Erythroblast (primary cell): Measurements from ENCODE around the gene OSBPL9.
"Not testable (repeated sequence)": the region's sequence is repeated elsewhere in the genome, so short reads cannot be mapped to it uniquely, and the experiment has no call there.

Source experiments
- DNase-seq, 2 experiments: peaks; one replicate each; lab custom pipeline; 2025; lab: John Stamatoyannopoulos, UW
- GATA1 ChIP-seq: IDR thresholded peaks from 2 replicates; pipeline ENCODE4 v1.6.1; 2011; ENCODE audit warnings: low read depth, mild to moderate bottlenecking, control low read depth, low read length, moderate library complexity
- POLR2A ChIP-seq: IDR thresholded peaks from 2 replicates; pipeline ENCODE4 v1.6.1; 2011; ENCODE audit warnings: mild to moderate bottlenecking, low read length

The OSBPL9 gene

DNA sequence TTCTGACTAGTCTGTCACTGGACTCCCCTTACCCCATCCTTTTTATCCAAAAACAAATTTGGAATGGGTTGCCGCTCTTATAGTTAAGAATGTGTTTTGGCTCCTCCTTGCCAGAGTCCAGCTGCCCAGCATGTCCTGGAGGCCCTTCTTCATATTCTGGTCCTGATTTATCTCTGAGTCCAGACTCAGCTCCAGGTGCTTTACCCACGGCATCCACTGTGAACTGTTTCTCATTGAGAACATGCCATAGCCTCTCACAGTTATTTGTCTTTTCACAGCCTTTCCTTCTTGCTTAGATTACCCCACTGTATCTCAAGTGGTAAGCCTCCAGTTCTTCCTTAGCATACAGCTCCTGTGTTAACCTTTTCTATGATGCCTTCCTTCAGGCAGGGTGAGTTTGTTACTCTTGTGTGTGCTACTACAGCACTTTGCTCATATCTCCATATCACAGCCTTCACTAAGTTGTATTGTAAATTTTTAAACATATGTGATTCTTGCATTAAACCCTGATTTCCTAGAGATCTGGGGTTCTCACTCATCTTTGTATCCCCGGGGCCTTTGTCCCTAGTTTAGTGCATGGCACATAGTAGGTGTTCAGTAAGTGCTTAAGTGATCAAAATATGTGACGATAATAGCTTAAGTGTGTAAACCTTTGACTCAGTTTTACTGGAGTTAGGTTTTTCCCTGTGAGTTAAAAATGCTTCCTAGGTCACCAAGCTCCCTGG, 116.0 kb downstream of the OSBPL9 start:
- no peak for DNase-seq
- no peak for TF ChIP-seq GATA1
- no peak for TF ChIP-seq POLR2A

DNA sequence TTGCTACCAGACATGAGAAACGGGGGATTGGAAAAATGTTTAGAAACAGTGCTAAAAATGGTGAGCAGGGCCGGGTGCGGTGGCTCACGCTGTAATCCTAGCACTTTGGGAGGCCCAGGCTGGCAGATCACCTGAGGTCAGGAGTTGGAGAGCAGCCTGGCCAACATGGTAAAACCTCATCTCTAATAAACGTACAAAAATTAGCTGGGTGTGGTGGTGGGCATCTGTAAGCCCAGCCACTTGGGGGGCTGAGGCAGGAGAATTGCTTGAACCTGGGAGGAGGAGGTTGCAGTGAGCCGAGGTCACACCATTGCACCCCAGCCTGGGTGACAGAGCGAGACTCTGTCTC, 116.5 kb downstream of the OSBPL9 start:
- not testable (repeated sequence) for DNase-seq

DNA sequence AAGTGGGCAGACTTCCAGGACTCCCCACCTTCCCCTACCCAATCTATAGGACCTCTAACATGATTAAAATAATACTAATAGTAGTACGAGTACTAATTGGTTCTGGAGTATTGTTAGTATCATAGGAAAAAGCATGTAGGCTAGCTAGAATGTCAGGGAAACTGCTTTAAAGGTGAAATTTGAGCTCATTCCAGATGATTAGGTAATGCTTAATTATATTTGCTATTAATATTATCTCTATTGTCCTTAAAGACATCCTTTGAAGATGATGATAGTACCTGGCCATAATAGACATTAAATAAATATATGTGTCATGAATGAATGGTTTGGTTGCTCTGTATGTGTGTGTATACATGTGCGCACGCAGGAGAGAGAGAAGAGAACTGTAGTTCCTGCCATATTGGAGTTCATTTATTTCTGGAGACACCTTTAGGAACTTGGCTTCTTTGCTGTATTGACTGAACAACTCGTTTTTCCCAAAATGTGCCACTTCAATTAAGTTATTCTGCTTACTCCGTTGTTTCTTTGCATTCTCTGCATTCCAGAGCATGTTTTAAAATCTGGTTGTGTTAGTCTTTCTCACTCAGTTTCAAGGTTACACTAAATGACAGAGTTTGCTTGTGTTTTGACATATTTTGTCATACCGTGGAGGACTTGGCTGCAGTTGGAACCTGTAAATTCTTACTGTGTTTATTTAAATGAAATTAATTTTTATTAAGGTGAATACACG, 117.1 kb downstream of the OSBPL9 start:
- TF ChIP-seq GATA1: no peak
- no peak for TF ChIP-seq POLR2A
- no peak for DNase-seq

DNA sequence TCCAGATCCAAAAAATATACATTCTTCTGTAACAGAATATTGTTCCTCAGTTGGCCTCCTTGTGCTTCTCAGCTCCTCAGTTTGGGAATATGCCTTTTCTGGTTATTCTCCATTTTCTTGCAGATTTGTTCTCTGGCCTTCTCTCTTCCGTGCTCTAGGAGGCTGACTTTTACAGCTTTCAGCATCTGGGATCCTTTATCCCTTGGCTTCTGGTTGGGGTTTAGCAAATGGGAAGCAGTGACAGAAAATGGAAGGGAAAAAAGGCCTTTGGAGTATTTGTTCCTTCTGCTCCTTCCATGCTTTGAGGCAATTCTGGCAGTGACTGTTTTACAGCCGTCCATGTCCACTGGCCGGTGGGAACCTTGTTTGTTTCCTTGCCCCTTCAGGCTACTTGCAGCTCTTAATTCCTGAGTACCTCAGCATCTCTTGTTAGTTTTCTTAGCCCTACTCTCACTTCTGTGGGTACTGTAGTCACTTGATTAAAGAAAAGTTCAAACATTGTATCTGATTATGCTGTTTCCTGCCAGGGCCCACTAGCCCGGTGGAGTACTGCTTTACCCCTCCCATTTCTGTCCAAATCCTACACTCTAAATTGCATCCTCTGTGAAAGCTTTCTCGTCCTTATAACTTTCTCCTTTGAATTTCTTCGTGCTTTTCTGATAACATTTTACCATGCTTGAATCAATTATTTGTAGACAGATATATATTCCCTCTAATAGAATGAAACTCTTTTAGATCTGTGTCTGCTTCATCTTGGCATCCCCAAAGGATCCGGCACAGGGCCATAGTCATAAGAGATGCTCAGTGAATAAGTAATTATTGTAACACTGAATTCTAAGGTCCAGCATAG, 118.2 kb downstream of the OSBPL9 start:
- TF ChIP-seq GATA1 (no peak), POLR2A (no peak)
- peak in 1 of 2 experiments; percentile 9 for DNase-seq

DNA sequence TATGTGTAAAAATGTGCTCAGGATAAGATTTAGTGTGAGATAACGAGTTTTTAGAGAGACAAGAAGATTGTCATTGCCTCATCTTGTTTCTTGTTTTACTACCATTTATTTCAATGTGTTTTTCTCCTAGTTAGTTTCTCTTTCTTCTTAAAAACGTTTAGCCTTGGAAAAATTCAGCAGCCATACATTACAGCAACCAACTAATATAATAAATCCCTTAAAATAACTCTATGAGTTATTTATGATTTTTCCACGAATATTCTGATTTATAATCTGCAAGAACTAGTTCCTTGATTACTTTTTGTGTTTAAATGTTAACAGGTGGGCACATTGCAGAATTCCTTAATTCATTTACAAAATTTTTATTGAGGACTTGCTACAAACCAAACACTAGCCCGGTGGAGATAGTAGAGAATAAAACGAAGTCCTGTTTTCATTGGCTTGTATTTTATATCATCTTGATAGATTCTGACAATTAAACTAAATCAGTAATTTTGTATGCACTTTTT, 118.9 kb downstream of the OSBPL9 start:
- no peak for DNase-seq
- no peak for TF ChIP-seq POLR2A
- no peak for TF ChIP-seq GATA1

DNA sequence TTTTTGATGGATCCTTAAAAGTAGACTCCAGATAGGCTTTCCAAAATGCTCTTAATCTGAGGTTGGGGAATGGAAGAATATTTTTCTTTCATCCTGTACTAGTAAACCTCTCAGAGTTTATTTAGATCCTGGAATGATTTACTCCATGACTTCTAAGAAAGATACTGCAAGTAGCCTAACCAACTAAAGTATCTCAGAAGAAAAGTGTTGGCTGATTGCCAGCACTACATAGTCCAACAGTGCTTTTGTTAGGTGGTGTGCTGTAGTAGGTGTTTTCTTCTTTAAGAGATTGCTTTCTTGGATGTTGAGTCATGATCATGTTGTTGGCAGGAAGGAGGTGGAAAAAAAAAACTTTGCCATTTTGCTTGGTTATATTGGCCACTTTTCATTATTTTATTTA, 119.8 kb downstream of the OSBPL9 start:
- no peak for TF ChIP-seq POLR2A
- no peak for TF ChIP-seq GATA1
- peak; percentile 55 to 63 for DNase-seq

DNA sequence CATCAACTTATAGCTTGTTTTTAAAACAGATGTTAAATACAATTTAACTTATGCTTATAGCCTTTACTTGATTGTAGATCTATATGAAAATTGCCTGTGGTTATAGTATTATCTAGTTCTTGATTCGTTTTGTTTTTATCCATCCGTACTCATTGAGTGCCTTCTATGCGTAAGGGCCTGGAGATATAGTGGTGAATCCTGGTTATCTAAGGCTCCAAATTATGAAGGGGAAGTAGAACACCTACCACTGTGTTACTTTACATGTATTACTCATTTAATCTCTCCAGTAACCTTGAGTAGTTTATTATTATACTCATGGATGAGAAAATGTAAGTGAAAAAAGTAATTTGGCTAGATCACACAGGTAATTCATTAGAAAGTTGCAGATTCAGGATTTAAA, 121.8 kb downstream of the OSBPL9 start:
- no peak for DNase-seq
- TF ChIP-seq POLR2A (no peak), GATA1 (no peak)

DNA sequence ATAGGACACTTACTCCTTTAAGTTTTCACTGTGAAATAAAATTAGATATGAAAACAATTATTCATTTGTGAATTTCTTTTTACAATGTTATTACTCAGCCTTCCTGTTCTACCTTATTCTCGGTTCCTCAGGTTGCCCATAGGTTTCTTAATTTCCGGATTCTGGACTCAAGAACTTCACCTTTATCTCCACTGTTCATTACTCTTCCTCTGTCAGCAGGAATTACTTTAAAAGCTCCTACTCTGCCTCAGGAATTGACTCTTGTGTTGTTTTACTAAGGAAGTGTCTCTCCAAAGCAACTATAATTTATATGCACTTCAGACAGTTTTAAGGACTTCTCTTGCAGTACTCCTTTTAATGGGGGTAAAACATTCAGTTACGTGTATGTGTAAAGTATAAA, 123.8 kb downstream of the OSBPL9 start:
- DNase-seq: no peak
- TF ChIP-seq POLR2A: no peak
- no peak for TF ChIP-seq GATA1

DNA sequence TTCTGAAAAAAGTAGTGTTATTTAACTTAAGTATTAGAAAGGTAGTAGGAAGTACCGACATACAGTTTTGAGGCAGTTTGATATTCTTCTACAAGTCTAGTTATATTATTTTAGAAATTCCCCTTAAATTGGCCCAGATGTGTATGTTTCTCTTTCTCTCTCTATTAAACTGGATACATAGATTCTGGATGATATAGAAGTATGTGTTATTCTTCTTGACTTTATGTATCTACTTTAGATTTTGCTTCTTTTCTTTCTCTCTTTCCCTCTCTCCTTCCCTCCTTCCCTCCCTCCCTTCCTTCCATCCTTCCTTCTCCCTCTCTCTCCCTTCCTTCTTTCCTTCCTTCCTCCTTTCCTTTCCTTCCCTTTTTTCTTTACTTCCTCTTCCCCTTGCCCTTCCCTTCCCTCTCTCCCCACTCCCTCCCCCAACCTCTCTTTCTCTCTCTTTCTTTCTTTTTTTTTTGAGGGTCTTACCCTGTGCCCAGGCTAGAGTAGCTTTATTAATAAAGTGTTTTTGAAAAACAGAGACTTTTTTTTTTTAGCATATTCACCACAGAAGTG, 124.3 kb downstream of the OSBPL9 start:
- DNase-seq: no peak
- TF ChIP-seq GATA1: no peak
- TF ChIP-seq POLR2A: no peak

DNA sequence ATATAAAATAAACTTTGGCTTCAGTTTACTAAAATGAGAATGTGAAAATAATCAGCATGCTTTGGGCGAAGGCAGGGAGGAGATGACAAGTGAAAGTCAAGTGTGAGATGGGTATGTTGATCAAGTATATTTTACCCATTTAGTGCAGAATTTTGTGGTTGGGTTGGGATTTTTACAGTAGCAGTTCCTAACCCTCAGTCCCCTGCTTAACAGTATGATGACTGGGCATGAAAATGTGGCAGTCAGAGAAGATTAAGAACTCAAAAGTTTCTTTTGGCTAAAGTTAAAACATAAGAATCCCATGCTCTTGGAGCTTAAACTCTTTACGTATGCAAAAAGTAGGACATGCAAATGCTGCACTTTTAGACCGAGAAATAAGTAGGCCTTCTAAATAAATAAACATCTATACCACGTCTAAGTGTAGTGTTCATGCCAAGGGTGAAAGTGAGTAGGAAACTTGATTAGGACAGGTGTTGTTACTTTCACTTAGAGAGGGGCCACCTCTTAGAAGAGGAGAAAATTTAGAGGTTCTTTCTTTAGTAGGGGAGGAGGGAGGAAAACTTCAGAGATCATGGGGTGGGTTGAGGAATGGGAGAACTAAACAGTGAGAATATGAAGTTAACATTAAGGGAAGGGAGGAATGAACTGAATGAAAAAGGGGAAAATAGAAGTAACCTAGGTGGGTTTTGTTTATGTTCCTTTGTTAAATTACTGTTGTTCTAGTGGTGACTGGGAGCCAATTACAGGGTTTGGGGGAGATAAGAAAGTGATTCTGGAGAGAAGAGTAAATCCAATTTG, 127.8 kb downstream of the OSBPL9 start:
- no peak for TF ChIP-seq GATA1
- no peak for TF ChIP-seq POLR2A
- no peak for DNase-seq

DNA sequence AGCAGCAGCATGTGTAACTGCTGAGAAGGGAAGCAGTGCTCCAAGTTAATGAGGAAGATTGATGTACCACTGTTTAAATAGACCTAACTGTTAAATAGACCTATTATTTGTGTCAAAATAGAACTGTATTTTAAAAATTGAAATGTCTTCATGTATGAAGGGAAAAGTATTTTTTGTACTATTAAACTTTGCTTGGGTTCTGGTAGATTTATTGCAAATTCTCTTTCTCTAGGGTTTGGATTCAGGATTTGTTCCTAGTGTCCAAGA, 128.3 kb downstream of the OSBPL9 start:
- TF ChIP-seq GATA1 (no peak), POLR2A (no peak)
- DNase-seq: no peak

DNA sequence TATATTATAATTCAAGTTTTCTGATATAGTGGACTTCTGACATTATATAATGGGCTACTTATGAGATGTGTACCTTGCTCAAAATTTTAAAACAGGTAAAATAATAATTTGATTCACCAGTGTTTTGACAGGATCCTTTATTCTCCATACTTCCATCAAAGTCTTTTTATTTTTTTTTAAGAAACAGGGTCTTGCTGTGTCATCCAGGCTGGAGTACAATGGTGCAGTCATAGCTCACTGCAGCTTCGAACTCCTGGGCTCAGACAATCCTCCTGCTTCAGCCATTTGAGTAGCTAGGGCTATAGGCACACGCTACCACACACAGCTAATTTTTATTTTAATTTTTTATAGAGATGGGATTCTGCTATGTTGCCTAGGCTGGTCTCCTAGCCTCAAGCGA, 132.3 kb downstream of the OSBPL9 start:
- no peak for TF ChIP-seq POLR2A
- TF ChIP-seq GATA1: no peak
- no peak for DNase-seq

DNA sequence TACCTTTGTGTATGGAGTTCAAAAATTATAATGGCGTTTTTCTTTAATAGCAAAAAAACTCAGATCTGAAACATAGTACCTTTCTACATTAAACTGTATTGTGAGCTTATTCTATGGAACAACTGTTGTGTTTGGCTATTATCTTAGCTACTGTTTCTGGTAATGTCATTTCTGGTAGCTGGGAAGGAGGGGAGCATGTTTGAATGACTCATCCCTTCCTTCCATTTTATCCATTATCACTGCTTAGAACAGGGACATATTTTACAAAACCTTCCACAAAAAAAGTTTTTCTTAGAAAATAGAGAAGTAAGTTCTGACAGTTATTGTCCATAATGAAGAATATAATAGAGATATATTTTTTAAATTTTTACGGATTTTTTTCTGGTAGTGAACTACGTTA, 133.3 kb downstream of the OSBPL9 start:
- DNase-seq: no peak
- TF ChIP-seq POLR2A (no peak), GATA1 (no peak)

DNA sequence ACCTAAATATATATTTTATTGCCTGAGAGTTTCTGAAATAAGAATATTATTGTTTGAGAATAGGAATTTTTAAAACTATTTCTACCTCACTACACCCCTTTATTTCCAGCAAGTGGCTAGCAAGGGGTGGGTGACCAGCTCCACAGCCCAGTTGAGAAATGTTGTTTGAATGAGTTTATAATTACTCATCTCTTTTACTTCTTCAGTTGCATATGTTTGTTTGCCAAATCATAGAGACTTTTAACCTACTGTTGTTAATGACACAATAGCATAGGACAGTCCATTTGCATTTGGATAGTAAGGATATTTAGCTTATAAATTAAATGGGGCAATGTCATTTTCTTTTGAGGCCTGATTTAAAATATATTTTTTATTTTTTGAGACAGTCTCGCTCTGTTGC, 133.8 kb downstream of the OSBPL9 start:
- no peak for DNase-seq
- TF ChIP-seq POLR2A (no peak), GATA1 (no peak)
